Activated naive CD4-positive, alpha-beta T cell treated with anti-CD3 and anti-CD28 coated beads, Interleukin-2, amount 50 U/mL, for 72 hours (primary cell): ENCODE data around the gene OR5B3. TPM values are rescaled to one million over a fixed set of nuclear protein-coding genes. Genes with fewer than 3 reads are reported as not detected.

Source experiments
- ATAC-seq, 2 donors: fragments of 150-1000 bp; cut with Tn5 transposase; 2 replicates each; pipeline ENCODE4 v1.10.0; 2021; ENCODE audit warnings: mild to moderate bottlenecking in 2 of 2, moderate library complexity in 2 of 2
- DNase-seq, 2 donors: peaks; one replicate each; pipeline ENCODE4 v3.0.0; 2021 to 2022; ENCODE audit warnings: low spot score in 2 of 2
- H3K27ac Mint-ChIP-seq, 2 donors: one replicate each; pipeline ENCODE4 v1.8.0; 2022; ENCODE audit warnings: mild to moderate bottlenecking in 2 of 2, mixed read lengths in 2 of 2
- H3K36me3 Mint-ChIP-seq, 2 donors: one replicate each; pipeline ENCODE4 v1.8.0; 2022; ENCODE audit warnings: mixed read lengths in 2 of 2
- H3K9me3 Mint-ChIP-seq, 2 donors: one replicate each; pipeline ENCODE4 v1.8.0; 2022; ENCODE audit warnings: mixed read lengths in 2 of 2
- total RNA-seq, 2 donors: library from RNA; stranded (reverse); gene quantifications; one replicate each; pipeline ENCODE4 v1.2.3, GENCODE V29; 2022

Gene OR5B3
- total RNA-seq, 2 donors from 2014 or later = not detected

DNA sequence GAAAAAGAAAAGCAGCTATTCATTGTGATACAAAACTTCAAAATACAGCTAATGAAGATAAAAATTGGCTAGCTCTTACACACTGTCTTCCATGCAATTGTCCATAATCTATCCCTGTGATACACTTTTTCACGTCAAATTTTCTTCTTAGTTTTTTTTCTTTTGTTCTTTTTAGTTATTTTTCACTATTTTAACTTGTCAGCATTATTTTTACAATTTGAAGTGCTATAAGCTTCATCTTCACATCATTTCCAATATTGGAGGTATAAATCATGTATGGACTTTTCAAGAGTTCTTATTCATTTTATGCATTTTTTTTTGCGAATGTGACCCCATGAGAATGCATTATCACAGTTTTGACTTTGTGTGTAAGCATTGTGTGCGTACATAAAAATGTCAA, 51.9 kb downstream of the OR5B3 start:
- DNase-seq = no peak
- no peak overlapping the region for H3K27ac Mint-ChIP-seq
- H3K9me3 Mint-ChIP-seq = no peaks in the 10 kb centered on the region
- ATAC-seq = no peak
- no peaks in the 10 kb centered on the region for H3K36me3 Mint-ChIP-seq

Other genes with a start within 250 kb of the OR5B3 start
- not detected for gene OR9Q2, start 217.8 kb downstream of the OR5B3 start, total RNA-seq
- not detected for gene OR1S2, start 202.7 kb downstream of the OR5B3 start, total RNA-seq
- not detected for gene OR1S1, start 194.2 kb downstream of the OR5B3 start, total RNA-seq
- not detected for gene OR10Q1, start 178.0 kb downstream of the OR5B3 start, total RNA-seq
- gene OR10W1, start 138.6 kb downstream of the OR5B3 start, total RNA-seq = not detected
- gene OR5B17, start 47.8 kb downstream of the OR5B3 start, total RNA-seq = not detected
- gene OR5B2, start 21.2 kb upstream of the OR5B3 start, total RNA-seq = under 1 TPM in 1 of 2 donors, not detected in 1; 0.20 TPM
- gene OR5B12, start 35.4 kb upstream of the OR5B3 start, total RNA-seq = under 1 TPM in 1 of 2 donors, not detected in 1; 0.43 TPM
- gene OR5B21, start 101.2 kb upstream of the OR5B3 start, total RNA-seq = under 1 TPM; 0.66 to 0.74 TPM
- gene LPXN, start 169.0 kb upstream of the OR5B3 start, total RNA-seq = 100 to 1,000 TPM; 177 to 422 TPM
- 10 to 100 TPM; 37.7 to 79.7 TPM for gene ZFP91, start 172.2 kb upstream of the OR5B3 start, total RNA-seq
- gene CNTF, start 215.8 kb upstream of the OR5B3 start, total RNA-seq = 1 to 10 TPM; 4.2 to 5.9 TPM